PFSK-1 (cell line): ENCODE measurements around the gene GABRB3.

Source experiments
- FOXP2 ChIP-seq: optimal IDR thresholded peaks from 2 replicates; pipeline ENCODE3; 2011; ENCODE audit warnings: borderline replicate concordance, control low read depth, inconsistent platforms; ENCODE audit not compliant: insufficient read depth; ENCODE audit errors: extremely low read length, extremely low read depth
- POLR2AphosphoS5 ChIP-seq: IDR thresholded peaks from 2 replicates; pipeline ENCODE4 v1.6.1; 2012; ENCODE audit warnings: low read depth, mild to moderate bottlenecking, control low read depth, low read length, moderate library complexity
- SIN3A ChIP-seq: IDR thresholded peaks from 2 replicates; pipeline ENCODE4 v1.6.1; 2012; ENCODE audit warnings: mild to moderate bottlenecking, low read length, moderate library complexity, borderline replicate concordance; ENCODE audit not compliant: insufficient read depth
- TAF1 ChIP-seq: IDR thresholded peaks from 2 replicates; pipeline ENCODE4 v1.6.1; 2012; ENCODE audit warnings: low read length, control low read depth, borderline replicate concordance; ENCODE audit not compliant: insufficient read depth
- TF ChIP-seq, protein P1 (sequence below), 2 experiments: IDR thresholded peaks; 2 replicates each; pipeline versions ENCODE4 v1.6.1 to v1.8.0; 2011 to 2012; ENCODE audit warnings: low read depth in 2 of 2, low read length in 2 of 2, control low read depth in 1 of 2, inconsistent platforms in 1 of 2, mild to moderate bottlenecking in 1 of 2, moderate library complexity in 1 of 2; ENCODE audit not compliant: insufficient read depth in 1 of 2

GABRB3 gene

DNA sequence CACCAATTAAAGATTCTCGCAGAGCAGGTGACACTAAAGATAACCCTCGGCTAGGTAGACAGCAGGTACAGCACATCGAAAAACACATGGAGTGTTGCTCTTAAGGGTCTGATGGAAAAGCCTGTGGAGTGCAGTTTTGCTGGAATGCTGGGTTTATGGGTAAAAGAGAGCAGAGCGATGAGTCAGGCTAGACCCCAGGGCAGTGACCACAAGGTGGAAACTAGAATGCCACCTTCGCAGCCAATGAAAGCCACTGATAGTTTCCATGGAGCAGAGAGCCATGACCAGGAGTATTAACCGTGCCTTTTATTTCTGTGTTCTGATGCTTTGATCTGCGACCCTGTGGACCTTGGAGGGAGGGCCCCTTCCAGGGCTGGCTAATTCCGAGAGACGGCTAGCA lies 149.8 kb downstream of the GABRB3 start:
- no peak for TF ChIP-seq POLR2AphosphoS5
- no peak for TF ChIP-seq SIN3A
- TF ChIP-seq, protein P1, sequence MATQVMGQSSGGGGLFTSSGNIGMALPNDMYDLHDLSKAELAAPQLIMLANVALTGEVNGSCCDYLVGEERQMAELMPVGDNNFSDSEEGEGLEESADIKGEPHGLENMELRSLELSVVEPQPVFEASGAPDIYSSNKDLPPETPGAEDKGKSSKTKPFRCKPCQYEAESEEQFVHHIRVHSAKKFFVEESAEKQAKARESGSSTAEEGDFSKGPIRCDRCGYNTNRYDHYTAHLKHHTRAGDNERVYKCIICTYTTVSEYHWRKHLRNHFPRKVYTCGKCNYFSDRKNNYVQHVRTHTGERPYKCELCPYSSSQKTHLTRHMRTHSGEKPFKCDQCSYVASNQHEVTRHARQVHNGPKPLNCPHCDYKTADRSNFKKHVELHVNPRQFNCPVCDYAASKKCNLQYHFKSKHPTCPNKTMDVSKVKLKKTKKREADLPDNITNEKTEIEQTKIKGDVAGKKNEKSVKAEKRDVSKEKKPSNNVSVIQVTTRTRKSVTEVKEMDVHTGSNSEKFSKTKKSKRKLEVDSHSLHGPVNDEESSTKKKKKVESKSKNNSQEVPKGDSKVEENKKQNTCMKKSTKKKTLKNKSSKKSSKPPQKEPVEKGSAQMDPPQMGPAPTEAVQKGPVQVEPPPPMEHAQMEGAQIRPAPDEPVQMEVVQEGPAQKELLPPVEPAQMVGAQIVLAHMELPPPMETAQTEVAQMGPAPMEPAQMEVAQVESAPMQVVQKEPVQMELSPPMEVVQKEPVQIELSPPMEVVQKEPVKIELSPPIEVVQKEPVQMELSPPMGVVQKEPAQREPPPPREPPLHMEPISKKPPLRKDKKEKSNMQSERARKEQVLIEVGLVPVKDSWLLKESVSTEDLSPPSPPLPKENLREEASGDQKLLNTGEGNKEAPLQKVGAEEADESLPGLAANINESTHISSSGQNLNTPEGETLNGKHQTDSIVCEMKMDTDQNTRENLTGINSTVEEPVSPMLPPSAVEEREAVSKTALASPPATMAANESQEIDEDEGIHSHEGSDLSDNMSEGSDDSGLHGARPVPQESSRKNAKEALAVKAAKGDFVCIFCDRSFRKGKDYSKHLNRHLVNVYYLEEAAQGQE (IDR thresholded peaks at IDR 0.05; ENCODE audit: insufficient read depth in 1 of 2, low read depth in 2 of 2, low read length in 2 of 2): no peak
- TF ChIP-seq FOXP2: no peak
- no peak for TF ChIP-seq TAF1

DNA sequence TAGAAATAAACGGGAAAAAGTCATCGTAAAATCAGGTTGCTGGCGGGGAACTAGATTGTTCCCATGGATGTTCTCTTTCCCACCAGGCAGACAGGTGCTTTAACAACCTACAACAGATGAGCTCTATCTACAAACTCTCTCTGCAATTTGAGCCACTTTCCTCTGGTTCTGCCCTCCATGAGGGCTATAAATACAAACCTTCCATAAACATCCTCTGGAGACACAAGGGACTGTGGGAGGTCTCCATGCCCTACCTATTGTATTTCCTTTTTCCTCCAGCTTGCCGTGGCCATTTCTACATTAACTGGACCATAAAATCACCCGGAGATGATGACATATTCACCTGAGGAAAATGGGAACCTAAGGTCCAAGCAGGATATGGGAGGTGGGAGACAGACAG lies 151.1 kb downstream of the GABRB3 start:
- no peak for TF ChIP-seq SIN3A
- TF ChIP-seq POLR2AphosphoS5: no peak
- TF ChIP-seq FOXP2: no peak
- TF ChIP-seq TAF1: no peak
- TF ChIP-seq, protein P1 (IDR thresholded peaks at IDR 0.05; ENCODE audit: insufficient read depth in 1 of 2, low read depth in 2 of 2, low read length in 2 of 2): no peak

DNA sequence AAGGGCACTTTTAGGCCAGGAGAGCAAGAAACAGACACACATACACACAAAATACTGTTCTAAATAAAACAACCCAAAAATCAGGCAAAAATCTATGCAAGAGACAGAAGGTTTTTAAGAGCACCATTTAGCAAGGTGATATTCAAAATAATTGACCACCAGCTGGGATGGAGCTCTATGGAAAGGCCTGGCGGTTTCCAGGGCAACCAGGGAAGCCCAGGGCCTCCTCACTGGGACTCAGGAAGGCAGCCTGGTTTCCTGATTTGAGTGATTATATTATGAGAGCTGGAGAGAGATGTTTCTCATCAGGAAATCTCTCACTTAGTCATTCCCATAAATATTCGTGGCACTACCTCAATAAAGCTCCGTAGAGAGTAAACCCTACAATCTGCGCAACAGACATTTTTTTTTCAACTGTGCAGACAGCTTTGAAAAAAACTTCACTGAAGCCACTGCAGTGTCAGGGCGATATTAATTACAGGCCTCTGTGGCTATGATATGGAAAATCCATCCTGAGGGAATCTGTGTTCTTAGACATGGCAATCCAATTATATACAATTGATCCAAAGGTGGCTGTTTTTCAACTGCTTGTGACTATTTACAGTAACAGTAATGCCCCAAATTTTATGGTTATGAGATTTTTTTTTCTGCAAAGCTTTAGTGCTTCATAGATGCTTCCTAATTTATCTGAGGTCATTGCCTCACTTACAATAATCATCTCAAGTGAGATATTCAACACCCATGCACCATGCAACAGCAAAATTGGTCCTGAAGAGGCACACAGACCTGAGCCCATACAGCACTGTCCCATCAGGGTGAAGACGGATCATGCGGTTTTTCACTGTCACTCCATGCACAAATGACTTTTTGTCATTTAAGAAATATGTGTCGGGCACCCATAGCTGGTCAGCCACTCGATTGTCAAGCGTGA lies 152.1 kb downstream of the GABRB3 start:
- no peak for TF ChIP-seq FOXP2

DNA sequence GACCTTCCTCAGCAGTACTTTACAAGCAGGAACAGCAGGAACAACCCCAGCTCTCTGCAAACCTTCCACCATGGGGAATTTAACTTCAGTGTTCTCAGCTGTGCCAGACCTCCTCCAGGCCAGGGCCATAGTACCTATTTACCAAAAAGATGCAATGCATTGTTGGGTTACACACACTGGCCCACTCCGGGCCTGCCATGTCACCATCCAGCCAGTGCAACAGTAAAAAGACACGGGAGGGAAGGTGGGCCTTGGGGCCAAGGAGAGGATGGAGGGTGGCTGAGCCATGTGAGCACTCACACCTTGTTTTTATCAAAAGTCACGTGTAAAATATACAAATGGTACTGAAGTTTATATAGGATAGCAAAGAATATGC lies 157.0 kb downstream of the GABRB3 start:
- TF ChIP-seq, protein P1 (IDR thresholded peaks at IDR 0.05; ENCODE audit: insufficient read depth in 1 of 2, low read depth in 2 of 2, low read length in 2 of 2): no peak
- TF ChIP-seq FOXP2 (no peak), SIN3A (no peak), POLR2AphosphoS5 (no peak), TAF1 (no peak)

DNA sequence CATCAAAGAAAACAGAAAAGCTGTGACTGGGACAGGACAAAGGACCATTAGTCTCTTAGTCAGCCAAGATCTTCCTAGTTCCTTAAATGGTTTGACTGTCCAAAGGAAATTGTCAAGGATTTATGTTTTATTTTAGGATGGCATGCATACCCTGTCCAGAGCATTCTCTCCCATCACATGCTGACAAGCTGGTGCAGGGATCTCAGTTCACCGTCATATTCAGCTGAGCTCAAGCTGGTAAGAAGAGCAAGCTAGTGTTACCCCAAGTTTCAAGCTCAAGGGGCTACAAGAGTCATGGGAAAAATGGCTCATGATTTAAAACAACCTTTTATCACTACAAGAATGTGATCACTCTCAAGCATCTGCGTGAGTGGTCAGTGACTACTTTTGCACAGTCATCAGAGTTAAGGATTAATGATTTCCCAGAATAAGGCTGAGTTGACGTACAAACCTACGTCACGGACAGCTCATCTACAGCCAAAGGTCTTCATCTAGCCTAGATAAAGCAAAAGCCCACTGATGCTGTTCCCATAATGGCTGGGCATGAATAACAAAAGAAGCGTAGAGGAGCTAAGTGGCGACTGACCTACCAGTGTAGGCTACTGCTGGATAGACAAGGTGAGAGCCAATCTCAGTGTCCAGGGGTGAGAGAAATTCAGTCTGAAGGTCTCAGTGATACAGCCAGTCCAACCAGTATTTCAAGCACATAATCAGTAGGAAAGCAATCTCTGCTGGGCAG lies 157.5 kb downstream of the GABRB3 start:
- TF ChIP-seq FOXP2 (no peak), SIN3A (no peak), TAF1 (no peak), POLR2AphosphoS5 (no peak)
- TF ChIP-seq, protein P1 (IDR thresholded peaks at IDR 0.05; ENCODE audit: insufficient read depth in 1 of 2, low read depth in 2 of 2, low read length in 2 of 2): no peak
